KMS-11 (cell line): ENCODE results near the gene CYP2E1.
"Not testable (repeated sequence)": the region's sequence is repeated elsewhere in the genome, so short reads cannot be mapped to it uniquely, and the experiment has no call there.

Source experiments
- H2AFZ ChIP-seq: fragments of 200-600 bp; sonication (generic); 2 replicates; pipeline ENCODE4 v1.6.1; 2016; ENCODE audit warnings: antibody characterized with exemption, mixed run types, low read depth
- H3K27ac ChIP-seq: fragments of 200-600 bp; sonication (generic); 2 replicates; pipeline ENCODE4 v1.6.1; 2016; ENCODE audit warnings: mild to moderate bottlenecking, mixed run types
- H3K27me3 ChIP-seq: fragments of 200-600 bp; sonication (generic); 2 replicates; pipeline ENCODE4 v1.6.1; 2017; ENCODE audit warnings: mild to moderate bottlenecking, low read depth, mixed run types, moderate library complexity; ENCODE audit not compliant: insufficient read depth
- H3K36me3 ChIP-seq: fragments of 200-600 bp; sonication (generic); 2 replicates; pipeline ENCODE4 v1.6.1; 2017; ENCODE audit warnings: mild to moderate bottlenecking, mixed run types; ENCODE audit not compliant: insufficient read depth
- H3K4me1 ChIP-seq: fragments of 200-600 bp; sonication (generic); 2 replicates; pipeline ENCODE4 v1.6.1; 2016; ENCODE audit warnings: mild to moderate bottlenecking, low read depth, mixed run types; ENCODE audit not compliant: poor library complexity, severe bottlenecking
- H3K4me2 ChIP-seq: fragments of 200-600 bp; sonication (generic); 2 replicates; pipeline ENCODE4 v1.7.0; 2016; ENCODE audit warnings: mild to moderate bottlenecking, mixed run types
- H3K4me3 ChIP-seq: fragments of 200-600 bp; sonication (generic); IDR thresholded peaks from 2 replicates; pipeline ENCODE4 v1.6.1; 2017; ENCODE audit warnings: low read depth, low read length, mixed read lengths; ENCODE audit not compliant: insufficient read depth
- H3K79me2 ChIP-seq: fragments of 200-600 bp; sonication (generic); 2 replicates; pipeline ENCODE4 v1.6.1; 2016; ENCODE audit warnings: low read depth, mixed run types; ENCODE audit not compliant: insufficient read depth
- H3K9ac ChIP-seq: fragments of 200-600 bp; sonication (generic); 2 replicates; pipeline ENCODE4 v1.6.1; 2016; ENCODE audit warnings: mild to moderate bottlenecking, mixed run types
- H4K20me1 ChIP-seq: fragments of 200-600 bp; sonication (generic); 2 replicates; pipeline ENCODE4 v1.6.1; 2016; ENCODE audit warnings: mild to moderate bottlenecking, mixed run types; ENCODE audit not compliant: insufficient read depth
- TF ChIP-seq, protein P1 (sequence below): fragments of 200-600 bp; sonication (generic); conservative IDR thresholded peaks from 2 replicates; pipeline ENCODE4 v1.6.1; 2017; ENCODE audit warnings: low read depth, mild to moderate bottlenecking, antibody characterized with exemption, low read length, moderate library complexity, mixed read lengths

The CYP2E1 gene

DNA sequence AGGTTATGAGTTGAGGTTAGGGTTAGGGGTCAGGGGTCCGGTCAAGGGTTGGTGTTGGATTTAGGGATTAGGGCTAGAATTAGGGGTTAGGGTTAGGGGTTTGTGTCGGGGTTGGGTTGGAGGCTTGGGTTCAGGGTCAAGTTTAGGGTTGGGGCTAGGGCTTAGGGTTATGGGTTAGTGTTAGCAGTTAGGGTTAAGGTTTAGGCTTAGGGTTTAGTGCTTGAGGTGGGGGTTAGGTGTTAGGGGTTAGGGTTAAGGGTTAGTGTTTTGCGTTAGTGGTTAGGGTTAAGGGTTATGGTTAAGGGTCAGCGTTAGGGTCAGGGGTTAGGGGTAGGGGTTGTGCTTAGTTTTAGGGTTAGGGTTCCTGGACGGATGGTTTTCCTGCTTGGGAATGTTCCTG is 40.0 kb downstream of the CYP2E1 start:
- Histone ChIP-seq H3K9ac (no peak overlapping the region), H3K4me2 (no peak overlapping the region), H2AFZ (no peak overlapping the region), H3K4me3 (no peak overlapping the region), H4K20me1 (no peaks in the 10 kb centered on the region), H3K79me2 (no peaks in the 10 kb centered on the region), H3K36me3 (no peaks in the 10 kb centered on the region), H3K27me3 (no peaks in the 10 kb centered on the region; the same call in 1 of the 2 replicates), H3K4me1 (no peaks in the 10 kb centered on the region), H3K27ac (no peak overlapping the region)
- TF ChIP-seq, protein P1, sequence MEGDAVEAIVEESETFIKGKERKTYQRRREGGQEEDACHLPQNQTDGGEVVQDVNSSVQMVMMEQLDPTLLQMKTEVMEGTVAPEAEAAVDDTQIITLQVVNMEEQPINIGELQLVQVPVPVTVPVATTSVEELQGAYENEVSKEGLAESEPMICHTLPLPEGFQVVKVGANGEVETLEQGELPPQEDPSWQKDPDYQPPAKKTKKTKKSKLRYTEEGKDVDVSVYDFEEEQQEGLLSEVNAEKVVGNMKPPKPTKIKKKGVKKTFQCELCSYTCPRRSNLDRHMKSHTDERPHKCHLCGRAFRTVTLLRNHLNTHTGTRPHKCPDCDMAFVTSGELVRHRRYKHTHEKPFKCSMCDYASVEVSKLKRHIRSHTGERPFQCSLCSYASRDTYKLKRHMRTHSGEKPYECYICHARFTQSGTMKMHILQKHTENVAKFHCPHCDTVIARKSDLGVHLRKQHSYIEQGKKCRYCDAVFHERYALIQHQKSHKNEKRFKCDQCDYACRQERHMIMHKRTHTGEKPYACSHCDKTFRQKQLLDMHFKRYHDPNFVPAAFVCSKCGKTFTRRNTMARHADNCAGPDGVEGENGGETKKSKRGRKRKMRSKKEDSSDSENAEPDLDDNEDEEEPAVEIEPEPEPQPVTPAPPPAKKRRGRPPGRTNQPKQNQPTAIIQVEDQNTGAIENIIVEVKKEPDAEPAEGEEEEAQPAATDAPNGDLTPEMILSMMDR: no peak

DNA sequence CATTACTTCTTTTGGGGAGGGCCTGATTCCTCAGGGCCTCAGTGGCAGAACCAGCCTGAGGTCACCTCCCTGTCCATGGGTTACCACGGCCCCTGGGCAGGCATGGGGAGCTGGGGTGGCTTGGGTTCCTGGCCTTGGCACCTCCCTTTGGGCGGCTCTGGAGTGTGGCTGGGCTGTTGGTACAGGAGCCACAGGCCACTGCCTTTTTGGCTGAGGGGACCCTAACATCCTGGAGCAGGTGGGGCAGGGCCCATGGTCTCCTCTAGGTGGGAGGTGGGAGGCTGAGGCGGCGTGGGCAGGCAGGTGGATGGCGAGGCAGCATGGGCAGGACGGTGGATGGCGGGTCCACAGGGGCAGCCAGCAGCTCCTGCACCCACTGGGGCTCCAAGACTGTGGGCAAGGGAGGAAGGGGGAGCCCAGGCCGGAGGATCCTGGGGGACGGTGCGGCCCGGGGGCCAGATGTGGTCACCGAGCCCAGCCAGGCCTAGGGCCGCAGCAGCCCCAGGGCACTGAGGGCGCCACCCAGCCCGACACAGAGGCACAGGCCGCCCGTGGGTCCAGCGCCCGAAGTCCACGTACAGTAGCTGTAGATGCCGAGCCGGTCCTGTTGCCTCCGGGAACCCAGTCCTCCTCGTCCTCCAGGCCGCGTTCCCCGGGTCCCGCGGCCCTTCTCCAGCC is 40.6 kb downstream of the CYP2E1 start:
- no peaks in the 10 kb centered on the region; the same call in 1 of the 2 replicates for H3K27me3 ChIP-seq
- TF ChIP-seq, protein P1: no peak
- no peak overlapping the region for H2AFZ ChIP-seq
- no peaks in the 10 kb centered on the region for H3K79me2 ChIP-seq
- no peaks in the 10 kb centered on the region for H3K36me3 ChIP-seq
- no peaks in the 10 kb centered on the region for H3K4me1 ChIP-seq
- H3K4me3 ChIP-seq: no peak overlapping the region
- no peak overlapping the region for H3K4me2 ChIP-seq
- no peak overlapping the region for H3K9ac ChIP-seq
- H4K20me1 ChIP-seq: no peaks in the 10 kb centered on the region
- H3K27ac ChIP-seq: no peak overlapping the region

DNA sequence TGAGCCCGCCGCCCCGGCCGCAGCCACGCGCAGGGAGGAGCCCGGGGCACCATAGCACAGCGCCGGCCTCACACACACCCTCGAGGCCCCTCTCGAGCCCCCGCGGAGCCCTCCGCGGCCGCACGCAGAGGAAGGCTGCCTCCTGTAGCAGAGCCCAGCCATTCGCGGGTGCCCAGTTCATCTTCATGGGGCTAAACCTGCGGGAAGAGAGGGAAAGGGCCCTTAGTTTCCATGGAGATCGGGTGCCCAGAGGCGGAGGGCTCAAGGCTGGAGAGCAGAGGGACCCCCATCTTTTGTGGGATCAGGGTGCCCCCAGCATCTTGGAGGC is 41.1 kb downstream of the CYP2E1 start:
- H3K27ac ChIP-seq: no peak overlapping the region
- no peaks in the 10 kb centered on the region for H3K36me3 ChIP-seq
- no peaks in the 10 kb centered on the region for H3K79me2 ChIP-seq
- no peak overlapping the region for H2AFZ ChIP-seq
- no peaks in the 10 kb centered on the region for H4K20me1 ChIP-seq
- no peak overlapping the region for H3K4me3 ChIP-seq
- no peaks in the 10 kb centered on the region for H3K4me1 ChIP-seq
- H3K27me3 ChIP-seq: no peaks in the 10 kb centered on the region; the same call in 1 of the 2 replicates
- TF ChIP-seq, protein P1: no peak
- H3K9ac ChIP-seq: no peak overlapping the region
- no peak overlapping the region for H3K4me2 ChIP-seq

DNA sequence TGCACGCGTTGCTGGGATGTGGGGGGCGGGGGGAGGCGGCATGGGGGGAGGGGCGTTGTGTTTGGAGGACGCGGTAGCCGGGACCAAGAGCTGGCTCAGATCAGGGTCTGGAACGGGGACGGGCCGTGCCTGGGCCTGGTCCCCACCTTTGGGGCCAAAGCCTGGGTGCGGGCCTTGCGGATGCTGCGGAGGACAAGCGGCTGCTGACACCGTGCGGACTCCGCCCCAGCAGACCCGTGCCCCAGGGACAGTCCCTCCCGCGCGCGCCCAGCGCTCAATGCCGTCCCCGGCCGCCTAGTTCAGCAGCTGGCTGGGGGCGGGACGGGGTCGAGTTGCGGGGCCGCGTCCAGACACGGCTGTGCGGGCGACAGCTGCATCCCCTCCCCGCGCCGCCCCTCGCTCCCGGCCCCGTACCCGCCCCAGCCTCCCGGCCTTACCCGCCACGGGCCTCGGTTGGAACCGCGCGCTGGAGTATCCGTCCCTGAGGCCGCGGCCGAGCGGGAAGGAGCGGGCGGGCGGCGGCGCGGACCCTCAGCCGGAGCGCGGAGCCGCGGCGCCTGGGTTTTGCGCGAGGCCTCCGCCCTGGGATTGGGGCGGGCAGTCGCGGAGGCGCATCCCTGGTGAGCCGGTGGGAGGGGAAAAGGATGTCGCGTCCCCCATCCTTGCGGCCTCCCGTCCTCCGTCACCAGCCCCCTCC is 41.8 kb downstream of the CYP2E1 start:
- not testable (repeated sequence) for H4K20me1 ChIP-seq, H3K36me3 ChIP-seq, H2AFZ ChIP-seq, H3K79me2 ChIP-seq, H3K4me2 ChIP-seq, H3K4me1 ChIP-seq, H3K9ac ChIP-seq, H3K27ac ChIP-seq, H3K27me3 ChIP-seq, H3K4me3 ChIP-seq

DNA sequence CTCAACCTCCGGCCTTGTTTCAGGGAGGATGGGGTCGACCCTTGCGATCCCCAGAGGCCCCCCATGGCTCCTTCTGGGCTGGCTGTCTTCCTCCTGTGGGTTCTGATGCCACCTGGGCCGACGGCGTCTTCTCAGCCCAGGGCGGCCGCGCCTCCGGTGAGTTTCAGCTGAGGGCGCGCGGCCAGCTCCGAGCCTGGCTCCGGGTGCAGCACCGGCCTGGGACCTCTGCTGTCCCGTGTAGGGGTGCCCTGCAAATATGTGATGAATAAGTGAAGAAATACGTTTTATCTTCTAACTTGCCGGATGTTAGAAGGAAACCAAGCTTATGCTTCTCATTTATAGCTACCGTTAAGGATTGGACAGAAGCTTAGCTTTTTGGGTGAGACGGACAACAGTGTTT is 42.6 kb downstream of the CYP2E1 start:
- not testable (repeated sequence) for H3K9ac ChIP-seq, H2AFZ ChIP-seq, H4K20me1 ChIP-seq, H3K4me1 ChIP-seq, H3K27ac ChIP-seq, H3K27me3 ChIP-seq, H3K4me2 ChIP-seq, H3K36me3 ChIP-seq, H3K4me3 ChIP-seq, H3K79me2 ChIP-seq

DNA sequence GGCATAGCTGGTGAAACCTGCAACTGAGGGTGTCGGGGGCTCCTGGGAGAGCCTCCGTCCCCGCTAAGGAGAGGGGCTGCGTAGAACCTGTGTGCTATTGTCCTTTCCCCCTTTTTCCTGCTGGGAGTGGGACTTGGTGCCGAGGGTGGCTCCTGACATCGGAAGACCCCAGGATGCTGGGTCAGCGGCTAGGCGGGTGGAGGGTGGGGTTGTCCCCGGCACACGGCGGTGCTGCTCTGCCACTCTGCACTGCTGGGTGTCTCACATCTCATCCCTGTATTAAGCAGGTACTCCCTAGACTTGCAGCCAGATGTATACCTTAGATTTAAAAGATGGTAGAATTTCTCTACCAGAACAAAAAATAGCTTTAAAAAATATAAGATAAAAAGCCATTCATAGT is 44.9 kb downstream of the CYP2E1 start:
- not testable (repeated sequence) for H3K27me3 ChIP-seq, H3K4me1 ChIP-seq, H3K79me2 ChIP-seq, H3K9ac ChIP-seq, H4K20me1 ChIP-seq, H3K4me3 ChIP-seq, H2AFZ ChIP-seq, H3K36me3 ChIP-seq, H3K27ac ChIP-seq, H3K4me2 ChIP-seq

DNA sequence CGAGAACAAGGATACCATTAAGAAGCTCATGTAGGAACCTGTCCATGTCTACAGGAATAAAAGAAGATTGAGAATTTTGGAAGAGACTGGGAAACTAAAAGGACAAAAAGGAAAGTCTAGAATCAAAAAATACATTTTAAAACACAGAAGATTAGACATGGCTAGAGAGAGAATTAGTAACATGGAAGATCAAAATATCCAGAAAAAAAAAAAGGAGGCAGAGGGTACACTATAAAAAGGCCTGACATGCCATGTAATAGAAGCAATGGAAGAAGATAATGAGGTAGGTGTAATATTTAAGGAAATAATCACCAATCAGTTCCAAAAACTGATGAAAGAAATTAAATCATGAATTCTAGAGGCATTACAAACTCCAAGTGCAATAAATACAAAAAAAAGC is 46.3 kb downstream of the CYP2E1 start:
- H3K9ac ChIP-seq, H3K4me1 ChIP-seq, H4K20me1 ChIP-seq, H3K4me2 ChIP-seq, H3K4me3 ChIP-seq, H3K36me3 ChIP-seq, H3K27ac ChIP-seq, H2AFZ ChIP-seq, H3K79me2 ChIP-seq, H3K27me3 ChIP-seq: not testable (repeated sequence)

DNA sequence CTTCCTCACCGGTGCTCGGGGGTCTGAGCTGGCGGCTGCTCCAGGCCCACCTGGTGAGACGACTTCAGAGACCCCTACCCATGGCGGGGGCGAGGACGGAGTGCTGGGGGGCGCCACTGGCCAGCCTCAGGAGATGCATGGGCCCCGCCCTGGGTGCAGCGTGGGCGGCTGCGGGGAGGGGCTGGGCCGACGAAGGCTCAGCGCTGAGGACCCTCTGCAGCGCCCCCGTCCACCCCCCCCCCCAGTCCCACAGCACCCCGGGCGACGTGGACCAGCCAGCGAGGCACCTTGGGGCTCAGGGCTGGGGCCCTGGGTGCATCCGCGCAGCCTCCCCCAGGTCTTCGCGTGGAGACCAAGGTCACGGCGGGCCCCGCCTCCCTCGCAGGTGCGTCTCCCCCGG is 49.9 kb downstream of the CYP2E1 start:
- not testable (repeated sequence) for H3K9ac ChIP-seq, H3K79me2 ChIP-seq, H3K27ac ChIP-seq, H3K4me3 ChIP-seq, H3K4me1 ChIP-seq, H4K20me1 ChIP-seq, H3K4me2 ChIP-seq, H3K27me3 ChIP-seq, H2AFZ ChIP-seq, H3K36me3 ChIP-seq
